Gastrocnemius medialis (tissue), 4 donors: ENCODE data around the gene TEX11.
"Not testable (repeated sequence)": the region's sequence is repeated elsewhere in the genome, so short reads cannot be mapped to it uniquely, and the experiment has no call there.

Source experiments
- CTCF ChIP-seq, 5 experiments: fragments of 450-650 bp in 3 of 5; fragments of 200-600 bp in 2 of 5; sonication (generic) in 2 of 5; IDR thresholded peaks in 4 of 5; conservative IDR thresholded peaks in 1 of 5; 1 replicate in 4 of 5; 2 replicates in 1 of 5; pipeline ENCODE4 v1.5.1; 2016 to 2019; ENCODE audit warnings: antibody characterized with exemption in 5 of 5, mild to moderate bottlenecking in 3 of 5, moderate library complexity in 3 of 5
- POLR2A ChIP-seq, 2 donors: fragments of 450-650 bp; IDR thresholded peaks; one replicate each; pipeline ENCODE4 v1.6.1; 2017; ENCODE audit warnings: antibody characterized with exemption in 2 of 2, mild to moderate bottlenecking in 2 of 2, moderate library complexity in 2 of 2

GRCh38 chrX:70661124-70661523, 247.4 kb downstream of the TEX11 start:
- TF ChIP-seq POLR2A (IDR thresholded peaks at IDR 0.05); CTCF (IDR thresholded peaks at IDR 0.05 in 4 of 5, conservative IDR thresholded peaks at IDR 0.05 in 1 of 5): not testable (repeated sequence)
